Measurements from ENCODE around the gene EGLN3.

DNA sequence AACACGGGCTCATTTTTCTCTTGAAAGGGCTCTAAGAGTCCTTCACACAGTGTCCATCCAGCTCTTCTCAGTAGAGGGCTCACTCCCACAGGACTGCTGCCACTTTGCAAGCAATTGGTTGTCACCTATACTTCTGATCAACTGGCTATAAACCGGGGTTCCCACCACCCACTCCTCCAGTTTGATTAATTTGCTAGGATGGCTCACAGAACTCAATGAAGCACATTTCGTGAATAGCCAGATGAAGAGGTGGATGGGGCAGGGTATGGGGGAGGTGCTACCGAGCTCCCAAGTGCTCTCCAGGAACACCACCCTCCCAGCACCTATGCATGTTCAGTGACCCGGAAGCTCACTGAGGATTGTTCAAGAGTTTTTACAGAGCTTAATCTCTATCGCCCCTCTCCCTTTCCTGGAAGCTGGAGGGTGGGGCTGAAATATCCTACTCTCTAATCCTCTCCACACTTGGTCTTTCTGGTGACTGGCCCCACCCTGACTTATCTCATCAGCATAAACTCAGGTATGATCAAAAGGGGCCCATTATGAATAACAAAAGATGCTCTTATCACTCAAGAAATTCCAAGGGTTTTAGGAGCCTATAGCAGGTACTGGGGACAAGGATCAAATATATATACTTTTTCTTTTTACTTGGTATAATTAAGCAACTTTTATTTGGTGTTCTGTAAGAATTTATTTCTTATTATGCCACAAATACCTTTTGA is 13.9 kb upstream of the EGLN3 start:
- no peak for TF ChIP-seq CSDC2 (CRISPR knock-in tag; IDR thresholded peaks at IDR 0.05)
- TF ChIP-seq, protein P1, sequence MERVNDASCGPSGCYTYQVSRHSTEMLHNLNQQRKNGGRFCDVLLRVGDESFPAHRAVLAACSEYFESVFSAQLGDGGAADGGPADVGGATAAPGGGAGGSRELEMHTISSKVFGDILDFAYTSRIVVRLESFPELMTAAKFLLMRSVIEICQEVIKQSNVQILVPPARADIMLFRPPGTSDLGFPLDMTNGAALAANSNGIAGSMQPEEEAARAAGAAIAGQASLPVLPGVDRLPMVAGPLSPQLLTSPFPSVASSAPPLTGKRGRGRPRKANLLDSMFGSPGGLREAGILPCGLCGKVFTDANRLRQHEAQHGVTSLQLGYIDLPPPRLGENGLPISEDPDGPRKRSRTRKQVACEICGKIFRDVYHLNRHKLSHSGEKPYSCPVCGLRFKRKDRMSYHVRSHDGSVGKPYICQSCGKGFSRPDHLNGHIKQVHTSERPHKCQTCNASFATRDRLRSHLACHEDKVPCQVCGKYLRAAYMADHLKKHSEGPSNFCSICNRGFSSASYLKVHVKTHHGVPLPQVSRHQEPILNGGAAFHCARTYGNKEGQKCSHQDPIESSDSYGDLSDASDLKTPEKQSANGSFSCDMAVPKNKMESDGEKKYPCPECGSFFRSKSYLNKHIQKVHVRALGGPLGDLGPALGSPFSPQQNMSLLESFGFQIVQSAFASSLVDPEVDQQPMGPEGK (CRISPR knock-in tag; IDR thresholded peaks at IDR 0.05; ENCODE audit: borderline replicate concordance) = no peak
- no peak for TF ChIP-seq ZFP3 (CRISPR knock-in tag; IDR thresholded peaks at IDR 0.05)
- TF ChIP-seq GLIS3 (CRISPR knock-in tag; IDR thresholded peaks at IDR 0.05) = no peak
- TF ChIP-seq, protein P2, sequence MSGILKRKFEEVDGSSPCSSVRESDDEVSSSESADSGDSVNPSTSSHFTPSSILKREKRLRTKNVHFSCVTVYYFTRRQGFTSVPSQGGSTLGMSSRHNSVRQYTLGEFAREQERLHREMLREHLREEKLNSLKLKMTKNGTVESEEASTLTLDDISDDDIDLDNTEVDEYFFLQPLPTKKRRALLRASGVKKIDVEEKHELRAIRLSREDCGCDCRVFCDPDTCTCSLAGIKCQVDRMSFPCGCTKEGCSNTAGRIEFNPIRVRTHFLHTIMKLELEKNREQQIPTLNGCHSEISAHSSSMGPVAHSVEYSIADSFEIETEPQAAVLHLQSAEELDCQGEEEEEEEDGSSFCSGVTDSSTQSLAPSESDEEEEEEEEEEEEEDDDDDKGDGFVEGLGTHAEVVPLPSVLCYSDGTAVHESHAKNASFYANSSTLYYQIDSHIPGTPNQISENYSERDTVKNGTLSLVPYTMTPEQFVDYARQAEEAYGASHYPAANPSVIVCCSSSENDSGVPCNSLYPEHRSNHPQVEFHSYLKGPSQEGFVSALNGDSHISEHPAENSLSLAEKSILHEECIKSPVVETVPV (CRISPR knock-in tag; IDR thresholded peaks at IDR 0.05) = no peak
- TF ChIP-seq ESRRG (CRISPR knock-in tag; IDR thresholded peaks at IDR 0.05) = no peak
- no peak for TF ChIP-seq RARB (CRISPR knock-in tag; IDR thresholded peaks at IDR 0.05)
- no peak for TF ChIP-seq ZFP30 (CRISPR knock-in tag; IDR thresholded peaks at IDR 0.05)
- TF ChIP-seq ZNF565 (CRISPR knock-in tag; conservative IDR thresholded peaks at IDR 0.05; ENCODE audit: low read depth) = no peak
